ENCODE measurements around the gene ELL.

DNA sequence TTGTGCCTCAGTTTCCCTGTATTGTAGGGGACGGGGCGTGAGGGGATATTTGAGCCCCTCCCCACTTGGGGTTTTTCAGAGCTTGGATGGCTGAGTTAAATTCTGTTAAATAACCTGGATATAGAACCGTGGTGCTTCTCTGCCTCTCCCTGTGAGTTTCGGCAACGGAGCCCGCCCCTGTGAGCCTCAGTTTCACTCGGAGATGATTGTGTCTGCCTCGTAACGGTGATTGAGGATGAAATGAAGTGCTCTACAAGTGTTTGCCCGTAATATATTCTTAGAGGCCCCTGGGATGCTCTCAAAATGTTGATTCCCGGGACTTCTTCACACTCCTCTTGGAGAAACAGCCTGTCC is 36.3 kb upstream of the ELL start:
- TF ChIP-seq YY1 (IDR thresholded peaks at IDR 0.05; ENCODE audit: insufficient read depth, insufficient read length) (no peak), ZNF274 (IDR thresholded peaks at IDR 0.05; ENCODE audit: low read depth, low read length) (no peak), SUZ12 (IDR thresholded peaks at IDR 0.05; ENCODE audit: extremely low read depth, insufficient read depth, insufficient read length) (no peak)
